ENCODE data around the gene ACOXL.
"Not testable (repeated sequence)": the region's sequence is repeated elsewhere in the genome, so short reads cannot be mapped to it uniquely, and the experiment has no call there.

The ACOXL gene

DNA sequence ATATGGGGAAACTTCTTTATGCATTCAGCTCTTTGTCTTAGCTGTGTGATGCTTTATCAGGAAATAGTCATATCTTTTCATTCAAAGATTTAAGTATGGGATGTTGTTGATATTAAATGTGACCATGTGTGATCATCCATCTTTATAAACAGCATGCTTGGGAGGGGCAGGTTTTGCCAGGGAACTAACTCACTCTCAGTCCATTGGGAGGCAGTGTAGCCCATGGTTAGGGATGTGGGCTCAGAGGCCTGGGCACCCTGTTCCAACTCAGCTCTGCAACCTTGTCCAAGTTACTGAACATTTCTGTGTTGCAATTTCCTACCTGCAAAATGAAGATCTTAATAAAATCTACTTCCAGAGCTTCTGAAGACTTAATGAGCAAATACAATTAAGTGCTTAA, 296.3 kb downstream of the ACOXL start:
- DNase-seq: peak; percentile 18

- peak; percentile 17 for DNase-seq
Observed at GRCh38 chr2:111029181-111029927, 297.0 kb downstream of the ACOXL start.

- no peak for DNase-seq
Observed at GRCh38 chr2:111030260-111030891, 298.0 kb downstream of the ACOXL start.

- no peak for DNase-seq
Observed at GRCh38 chr2:111030945-111031344, 298.6 kb downstream of the ACOXL start.

- DNase-seq: no peak
Observed at GRCh38 chr2:111031546-111032478, 299.4 kb downstream of the ACOXL start.

DNA sequence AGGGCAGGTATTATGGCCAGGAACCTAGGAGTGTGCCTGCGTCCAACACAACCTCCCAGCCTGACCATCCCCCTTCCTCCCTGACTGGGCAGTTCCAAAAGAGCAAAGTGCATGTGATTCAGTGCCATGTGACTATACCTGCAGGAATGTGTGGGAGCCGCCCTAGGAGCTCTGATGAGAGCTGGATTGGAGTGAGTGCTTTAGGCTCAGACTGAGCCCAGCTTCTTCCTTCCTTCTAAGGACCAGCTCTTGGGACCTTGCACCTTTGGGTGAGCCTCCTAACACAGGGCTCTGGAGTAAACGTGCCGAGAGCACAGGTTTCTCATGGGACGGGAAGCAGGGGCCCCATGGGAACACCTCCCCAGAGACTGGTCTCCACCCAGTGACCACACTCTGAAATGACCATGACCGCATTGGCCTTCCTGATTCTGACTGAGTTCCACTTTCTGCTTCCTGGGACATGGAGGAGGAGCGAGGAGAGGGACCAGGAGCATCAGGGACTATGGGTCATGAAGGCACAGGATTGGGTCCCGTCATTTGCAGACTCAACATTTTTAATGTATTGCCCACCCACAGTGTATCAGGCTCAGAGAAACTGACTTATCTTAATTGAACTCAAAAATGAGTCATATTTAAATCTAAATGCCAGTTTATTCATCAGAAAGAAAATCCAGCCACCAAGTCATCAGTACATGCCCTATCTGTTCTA, 300.5 kb downstream of the ACOXL start:
- no peak for DNase-seq

DNA sequence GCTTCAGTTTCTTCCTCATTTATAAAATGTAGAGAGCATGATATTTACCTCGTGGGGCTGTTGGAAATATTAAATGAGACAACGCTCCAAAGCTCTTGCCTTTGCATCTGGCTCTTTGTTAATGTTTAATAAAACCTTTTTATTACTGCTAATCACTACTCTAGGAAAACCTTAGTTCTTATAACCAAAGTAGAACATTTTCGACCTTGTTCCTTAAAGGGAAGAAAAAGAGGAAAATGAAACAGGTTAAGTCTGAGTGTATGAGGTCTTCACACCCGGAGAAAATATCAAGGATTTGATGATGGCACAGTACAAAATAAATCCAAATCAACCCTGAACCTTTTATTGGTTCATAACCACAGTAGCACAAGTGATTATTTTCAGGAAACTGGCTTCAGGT, 301.8 kb downstream of the ACOXL start:
- no peak for DNase-seq

DNA sequence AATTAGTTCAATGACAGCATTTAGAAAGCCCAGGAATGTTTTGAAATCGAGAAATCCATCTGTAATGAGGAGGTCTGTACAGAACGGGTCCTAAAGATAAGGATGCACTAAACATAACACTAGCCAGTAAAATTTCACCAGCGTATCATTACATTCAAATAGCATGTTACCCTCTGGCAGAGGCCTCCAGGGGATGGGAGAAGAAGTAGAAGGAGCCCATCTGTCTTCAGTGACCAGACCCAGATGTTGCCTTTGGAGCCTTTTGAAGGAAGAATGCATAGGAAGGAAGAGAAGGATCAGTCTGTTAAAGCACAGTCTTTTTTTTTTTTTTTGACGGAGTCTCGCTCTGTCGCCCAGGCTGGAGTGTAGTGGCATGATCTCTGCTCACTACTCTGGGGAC, 302.2 kb downstream of the ACOXL start:
- DNase-seq: no peak

GRCh38 chr2:111035830-111036441, 303.6 kb downstream of the ACOXL start:
- DNase-seq: no peak

- no peak for DNase-seq
Observed at GRCh38 chr2:111037128-111037527, 304.8 kb downstream of the ACOXL start.

DNA sequence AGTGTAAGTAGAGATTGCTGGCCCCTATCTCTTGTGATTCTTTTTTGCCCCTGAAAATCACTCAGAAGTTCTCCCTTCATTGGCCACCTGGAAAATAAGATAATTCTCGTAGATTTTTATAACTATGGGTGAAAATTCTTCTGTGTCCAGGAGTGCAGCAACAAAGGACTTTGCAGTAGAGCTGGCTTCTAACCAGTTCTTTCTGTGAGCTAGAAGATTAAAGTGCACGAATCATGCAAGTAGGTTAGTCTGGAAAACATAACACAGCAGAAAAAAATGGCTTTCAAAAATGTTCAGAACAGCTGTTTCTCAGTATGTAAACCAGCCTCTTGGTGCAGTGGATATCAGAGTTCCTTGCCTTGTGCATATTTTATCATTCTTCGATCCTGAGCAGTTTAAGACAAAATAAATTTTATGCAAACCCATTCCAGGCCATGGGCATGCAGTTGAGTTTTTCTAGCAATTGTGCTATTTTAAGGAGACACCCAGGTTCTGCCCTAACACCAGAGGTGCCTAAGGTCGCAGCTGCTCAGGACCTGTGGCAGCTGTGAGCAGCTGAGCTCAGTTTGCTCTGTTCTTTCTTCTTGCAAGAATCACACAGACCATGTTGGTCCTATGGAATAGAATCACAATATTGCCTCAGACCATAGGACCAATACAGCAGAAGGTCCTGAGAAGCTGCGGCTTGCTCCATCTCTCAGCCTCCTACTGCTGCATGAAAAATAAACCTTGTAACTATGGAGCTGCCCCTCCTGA, 307.4 kb downstream of the ACOXL start:
- DNase-seq: no peak

- no peak for DNase-seq
Observed at GRCh38 chr2:111041398-111042202, 309.2 kb downstream of the ACOXL start.

DNA sequence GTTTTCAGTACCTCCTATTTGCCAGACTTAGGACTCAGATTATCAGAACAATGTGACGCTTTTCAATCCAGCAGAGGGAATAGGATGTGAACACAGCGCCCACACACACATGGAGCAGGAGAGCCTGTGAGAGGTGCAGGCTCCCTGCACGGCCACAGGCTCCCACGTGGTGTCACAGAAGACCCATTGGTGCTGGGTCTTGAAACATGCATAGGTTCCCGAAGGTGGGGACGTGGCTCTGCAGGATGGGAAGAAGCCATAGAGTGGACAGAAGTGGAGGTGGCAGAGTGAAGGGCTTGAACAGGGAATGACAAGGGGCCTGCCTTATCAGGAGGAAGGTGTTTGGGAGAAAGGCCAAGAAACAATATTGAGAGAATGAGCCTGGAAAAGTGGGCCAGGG, 309.9 kb downstream of the ACOXL start:
- no peak for DNase-seq

DNA sequence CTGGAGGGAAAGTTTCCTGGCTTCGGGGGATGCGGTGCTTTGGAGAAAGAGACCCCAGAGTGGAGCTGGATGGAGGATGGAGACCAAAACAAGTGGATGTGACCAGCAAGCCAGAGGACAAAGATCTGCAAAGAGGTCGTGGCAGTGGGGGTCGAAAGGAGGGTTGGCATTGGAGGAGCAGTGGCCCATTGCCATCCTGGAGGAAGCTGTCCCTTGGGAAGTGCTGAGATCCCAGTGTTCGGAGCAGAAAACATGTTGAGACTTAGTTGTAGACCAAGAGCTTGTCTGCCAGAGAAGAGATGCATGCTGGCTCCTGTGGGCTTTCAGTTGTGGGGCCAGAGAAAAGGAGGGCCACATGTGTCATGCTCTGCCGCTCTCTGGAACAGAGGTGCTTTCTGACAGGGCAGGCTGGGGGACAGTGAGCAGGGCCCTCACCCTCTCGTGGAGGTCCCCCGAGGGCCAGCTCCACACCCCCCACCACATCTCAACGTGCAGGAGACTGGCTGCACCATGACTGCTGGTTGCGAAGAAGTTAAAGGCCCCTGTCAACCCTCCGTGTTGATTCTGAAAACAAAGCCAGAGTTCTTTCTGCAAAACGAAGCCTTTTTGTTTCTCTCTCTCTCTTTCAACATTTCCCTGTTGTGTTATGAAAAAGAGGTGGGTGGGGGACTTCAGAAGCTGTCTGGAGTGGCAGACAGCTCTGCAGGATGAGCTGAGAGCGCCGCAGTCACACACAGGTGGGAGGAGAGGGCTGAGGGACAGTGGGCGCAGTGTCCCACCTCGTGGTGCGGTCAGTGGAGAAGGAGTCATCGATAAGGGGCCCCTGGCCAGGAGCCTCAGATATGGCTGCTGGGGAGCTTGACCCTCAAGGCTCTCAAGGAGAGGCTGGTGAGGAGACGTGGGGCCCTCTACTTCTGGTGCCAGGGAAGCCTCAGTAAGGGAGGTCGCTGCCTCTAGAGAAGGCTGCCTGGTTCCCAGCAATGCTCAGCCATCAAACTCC, 310.7 kb downstream of the ACOXL start:
- DNase-seq: no peak

DNA sequence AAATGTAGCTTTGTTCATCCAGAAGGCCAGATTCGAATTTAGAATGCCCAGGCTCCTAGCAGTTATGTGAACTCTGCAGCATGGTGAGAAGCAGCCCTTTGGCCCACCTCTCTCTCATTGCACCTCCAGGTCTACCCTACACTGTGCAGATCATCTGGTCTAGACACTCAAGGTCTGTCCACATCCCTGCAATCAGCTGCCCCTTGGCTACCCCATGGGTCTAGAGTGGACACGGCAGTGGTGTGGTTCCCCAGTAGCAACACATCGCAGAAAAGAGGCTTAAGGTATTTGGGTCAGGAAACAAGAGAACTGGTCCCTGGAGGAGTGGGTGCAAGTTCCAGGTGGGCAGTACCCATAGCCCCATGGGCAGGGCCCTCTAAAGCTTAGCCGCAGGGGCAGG, 311.7 kb downstream of the ACOXL start:
- DNase-seq: no peak

- DNase-seq: not testable (repeated sequence)
Observed at GRCh38 chr2:111045236-111045635, 312.9 kb downstream of the ACOXL start.

GRCh38 chr2:111045771-111046444, 313.5 kb downstream of the ACOXL start:
- DNase-seq: no peak

- no peak for DNase-seq
Observed at GRCh38 chr2:111046670-111047069, 314.3 kb downstream of the ACOXL start.

All from hematopoietic multipotent progenitor cell treated with erythropoietin and hydrocortisone succinate and interleukin-3 and kit ligand, for 4 days (in vitro differentiated cells).